ENCODE data around the gene PLXDC2.

PLXDC2 gene

GRCh38 chr10:19857876-19858275 lies 41.6 kb downstream of the PLXDC2 start:
- no peak for DNase-seq (ENCODE audit: low spot score)

- DNase-seq (ENCODE audit: low spot score) = no peak
Observed at GRCh38 chr10:19860107-19860506, 43.9 kb downstream of the PLXDC2 start.

- DNase-seq (ENCODE audit: low spot score) = no peak
Observed at GRCh38 chr10:19862811-19863515, 46.7 kb downstream of the PLXDC2 start.

DNA sequence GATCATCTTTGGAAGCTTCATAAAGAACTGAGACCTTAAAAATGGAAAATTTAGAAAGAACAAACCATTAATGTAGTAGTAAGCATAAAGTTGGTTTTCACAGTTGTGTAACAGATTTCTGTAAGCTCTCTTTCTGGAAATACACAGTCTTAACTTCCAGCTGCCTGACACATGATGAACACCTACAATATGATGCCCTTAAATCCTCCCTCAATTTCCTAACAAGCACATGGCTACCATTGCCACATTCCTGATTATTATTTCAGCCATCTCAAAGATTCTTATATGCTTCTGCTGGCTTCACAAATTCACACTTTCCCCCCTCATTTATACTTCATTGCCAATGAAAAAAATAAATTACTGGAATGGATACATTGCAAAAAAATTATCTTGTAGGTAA lies 49.4 kb downstream of the PLXDC2 start:
- DNase-seq (ENCODE audit: low spot score) = no peak

- DNase-seq (ENCODE audit: low spot score) = no peak
Observed at GRCh38 chr10:19869370-19869769, 53.1 kb downstream of the PLXDC2 start.

GRCh38 chr10:19872504-19873271 lies 56.5 kb downstream of the PLXDC2 start:
- DNase-seq (ENCODE audit: low spot score) = no peak

GRCh38 chr10:19874190-19874589 lies 58.0 kb downstream of the PLXDC2 start:
- DNase-seq (ENCODE audit: low spot score) = no peak

GRCh38 chr10:19874791-19875190 lies 58.6 kb downstream of the PLXDC2 start:
- DNase-seq (ENCODE audit: low spot score) = no peak

DNA sequence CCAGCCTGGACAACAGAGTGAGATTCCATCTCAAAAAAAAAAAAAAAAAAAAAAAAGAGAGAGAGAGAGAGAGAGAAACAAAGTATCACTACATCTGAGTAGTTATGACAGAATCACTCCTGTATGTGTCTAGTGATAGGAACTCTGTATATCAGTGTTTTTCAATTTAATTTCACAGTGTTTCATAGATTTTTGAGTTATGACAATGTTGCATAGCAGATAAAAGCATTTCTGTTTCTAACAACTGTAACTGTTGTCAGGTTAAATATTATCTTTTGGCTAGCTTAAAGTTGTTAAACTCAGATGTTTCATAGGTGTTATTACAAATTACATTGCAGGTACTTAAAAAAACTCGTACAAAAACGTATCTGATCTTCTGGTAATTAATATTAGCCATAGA lies 60.3 kb downstream of the PLXDC2 start:
- DNase-seq (ENCODE audit: low spot score) = no peak

DNA sequence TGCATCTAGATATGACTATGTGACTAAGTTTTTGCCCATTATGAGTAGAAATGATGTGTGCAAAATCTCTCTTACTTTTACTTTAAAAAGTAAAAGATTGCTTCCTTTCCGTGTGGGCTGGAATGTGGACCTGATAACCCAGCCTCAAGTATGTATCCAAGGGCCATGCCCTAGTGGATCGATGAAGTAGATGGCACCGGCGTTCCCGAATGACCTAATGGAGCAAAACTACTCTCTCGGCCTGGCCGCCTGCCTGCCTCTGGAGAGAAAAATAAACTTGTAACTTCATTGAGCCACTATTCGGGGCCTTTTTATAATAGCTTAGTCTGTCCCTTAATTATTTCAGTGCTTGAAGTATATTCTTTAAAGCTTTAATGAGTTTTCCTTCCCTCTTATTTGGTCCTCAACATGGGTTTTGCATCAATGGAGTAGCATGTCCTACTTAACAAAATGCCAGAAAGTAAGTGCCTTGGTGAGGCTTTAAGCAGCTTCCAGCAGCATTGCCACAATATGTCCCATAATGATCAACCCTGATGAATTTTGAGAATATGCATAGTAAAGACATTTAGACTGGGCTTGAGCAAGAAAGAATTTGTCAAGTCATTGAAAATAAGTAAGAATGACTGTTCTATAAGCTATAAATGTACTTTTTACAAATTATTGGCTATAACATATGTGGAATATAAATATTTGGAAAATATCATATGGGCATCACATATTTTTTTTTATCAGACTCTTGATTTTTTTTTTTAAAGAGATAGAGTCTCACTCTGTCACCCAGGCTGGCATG lies 61.4 kb downstream of the PLXDC2 start:
- DNase-seq (ENCODE audit: low spot score) = no peak

- no peak for DNase-seq (ENCODE audit: low spot score)
Observed at GRCh38 chr10:19882621-19883020, 66.4 kb downstream of the PLXDC2 start.

DNA sequence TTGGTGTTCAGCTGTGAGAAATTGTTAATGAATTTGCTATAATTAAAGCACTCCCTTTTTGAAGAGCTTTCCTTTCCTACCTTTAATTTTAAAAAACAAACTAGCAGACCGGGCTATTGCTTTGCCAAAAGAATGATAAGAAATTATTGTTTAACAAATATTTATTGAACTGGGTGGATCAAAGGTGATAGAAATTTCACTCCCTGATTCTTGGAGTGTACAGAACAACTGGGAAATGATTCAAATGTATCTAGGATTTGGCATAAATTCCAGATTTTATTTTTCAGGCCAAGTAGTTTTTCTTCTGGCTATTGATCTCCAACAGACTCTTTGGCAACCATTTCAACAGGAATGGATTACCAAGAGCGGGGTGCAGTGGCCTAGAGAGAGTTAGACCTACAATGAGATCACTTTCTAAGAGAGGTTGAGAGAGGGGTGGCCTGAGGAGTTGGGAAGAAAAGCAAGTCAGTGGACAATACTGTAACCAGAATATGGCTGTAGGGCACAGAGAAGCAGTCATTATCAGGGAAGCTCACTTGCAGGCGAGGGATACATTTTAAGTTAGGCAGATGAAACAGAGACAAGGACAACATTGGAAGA lies 71.9 kb downstream of the PLXDC2 start:
- no peak for DNase-seq (ENCODE audit: low spot score)

DNA sequence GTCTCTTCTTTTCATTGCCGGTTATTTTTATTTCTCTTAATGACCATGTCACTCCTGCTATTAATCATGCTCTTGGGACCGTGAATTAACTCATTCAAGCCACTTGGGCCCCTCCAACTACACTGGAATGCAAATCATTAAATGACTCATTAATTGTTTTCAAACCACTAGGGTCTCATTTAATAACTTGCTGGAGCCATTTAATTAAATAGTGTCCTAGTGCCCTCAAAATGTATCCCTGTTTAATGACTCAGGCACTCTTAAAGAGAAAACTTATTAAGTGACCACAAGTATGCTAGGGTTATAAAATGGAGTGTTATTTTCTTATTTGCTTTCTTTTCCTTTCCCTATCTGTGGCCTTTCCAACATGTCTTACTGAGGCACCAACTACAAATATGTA lies 73.0 kb downstream of the PLXDC2 start:
- no peak for DNase-seq (ENCODE audit: low spot score)

DNA sequence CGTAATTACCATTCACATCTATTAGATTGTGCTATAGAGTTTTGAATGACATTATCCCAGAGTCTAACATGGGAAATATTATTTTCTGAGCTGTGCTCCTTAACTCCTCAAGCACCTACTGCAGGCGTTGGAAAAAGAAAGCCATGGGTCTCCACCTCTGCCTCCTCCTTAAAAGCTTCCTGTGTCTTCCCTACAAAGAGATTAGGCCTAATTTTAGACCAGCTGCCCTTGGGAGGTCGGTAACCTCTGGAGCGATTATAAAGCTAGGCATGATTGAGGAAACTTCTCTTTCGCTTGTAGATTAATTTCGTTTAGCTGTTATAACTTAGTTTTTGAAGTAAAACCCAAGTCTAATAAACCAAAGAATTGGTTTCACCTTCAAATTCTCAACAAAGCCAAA lies 75.2 kb downstream of the PLXDC2 start:
- no peak for DNase-seq (ENCODE audit: low spot score)

DNA sequence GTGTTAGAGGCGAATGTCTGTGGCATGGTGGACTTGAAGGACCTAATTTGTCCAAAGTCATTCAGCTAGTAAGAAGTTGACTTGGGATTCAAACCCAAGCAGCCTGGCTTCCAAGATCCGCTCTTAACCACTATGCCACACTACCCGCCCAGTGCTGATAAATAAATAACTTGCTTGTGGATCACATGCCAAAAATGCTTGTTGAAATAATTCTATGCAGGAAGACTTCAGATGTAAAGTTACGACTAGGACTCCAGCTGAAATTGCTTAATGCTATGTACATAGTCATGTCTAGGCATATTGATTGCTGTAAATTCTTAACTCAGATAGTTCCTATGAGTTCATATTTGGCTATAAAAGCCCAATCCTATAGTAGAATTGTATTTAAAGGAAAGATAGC lies 76.0 kb downstream of the PLXDC2 start:
- DNase-seq (ENCODE audit: low spot score) = no peak

DNA sequence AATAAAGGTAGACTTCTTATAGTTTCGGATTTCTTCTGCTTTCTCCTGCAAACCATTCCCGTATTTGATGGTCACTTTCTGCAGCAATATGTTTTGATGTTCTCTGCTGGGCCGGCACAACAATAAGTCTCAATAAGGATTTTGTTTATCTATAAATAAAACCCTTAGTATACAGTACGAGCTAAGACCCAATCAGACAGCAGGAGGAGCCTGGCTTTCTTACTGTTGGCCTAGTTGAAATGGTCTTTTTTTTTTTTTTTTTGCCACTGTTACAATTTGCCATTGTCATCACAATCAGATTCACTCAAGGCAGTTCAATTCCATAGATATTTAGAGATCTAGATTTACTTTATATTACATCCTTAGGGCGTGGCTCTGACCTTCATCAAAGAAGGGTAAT lies 76.4 kb downstream of the PLXDC2 start:
- DNase-seq (ENCODE audit: low spot score) = no peak

DNA sequence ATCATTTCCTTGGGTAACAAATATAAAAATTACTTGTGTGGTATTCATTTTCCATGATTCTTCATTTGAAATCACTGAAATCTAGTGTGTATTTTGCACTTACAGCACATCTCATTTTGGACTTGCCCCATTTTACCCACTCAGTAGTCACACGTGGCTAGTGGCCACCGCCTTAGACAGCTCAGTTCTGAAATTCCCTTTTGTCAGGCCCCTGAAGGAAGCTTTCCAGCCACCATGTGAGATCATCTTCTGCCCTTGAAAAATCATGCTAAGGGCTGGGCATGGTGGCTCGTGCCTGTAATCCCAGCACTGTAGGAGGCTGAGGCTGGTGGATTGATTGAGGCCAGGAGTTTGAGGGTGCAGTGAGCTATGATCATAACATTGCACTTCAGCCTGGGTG lies 79.3 kb downstream of the PLXDC2 start:
- no peak for DNase-seq (ENCODE audit: low spot score)

DNA sequence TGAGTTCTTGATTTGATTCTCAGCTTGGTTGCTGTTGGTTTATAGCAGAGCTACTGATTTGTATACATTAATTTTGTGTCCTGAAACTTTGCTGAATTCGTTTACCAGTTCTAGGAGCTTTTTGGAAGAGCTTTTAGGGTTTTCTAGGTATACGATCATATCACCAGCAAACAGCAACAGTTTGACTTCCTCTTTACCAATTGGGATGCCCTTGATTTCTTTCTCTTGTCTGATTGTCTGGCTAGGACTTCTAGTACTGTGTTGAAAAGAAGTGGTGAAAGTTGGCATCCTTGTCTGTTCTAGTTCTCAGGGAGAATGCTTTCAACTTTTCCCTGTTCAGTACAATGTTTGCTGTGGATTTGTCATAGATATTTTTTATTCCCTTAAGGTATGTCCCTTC lies 86.2 kb downstream of the PLXDC2 start:
- no peak for DNase-seq (ENCODE audit: low spot score)

DNA sequence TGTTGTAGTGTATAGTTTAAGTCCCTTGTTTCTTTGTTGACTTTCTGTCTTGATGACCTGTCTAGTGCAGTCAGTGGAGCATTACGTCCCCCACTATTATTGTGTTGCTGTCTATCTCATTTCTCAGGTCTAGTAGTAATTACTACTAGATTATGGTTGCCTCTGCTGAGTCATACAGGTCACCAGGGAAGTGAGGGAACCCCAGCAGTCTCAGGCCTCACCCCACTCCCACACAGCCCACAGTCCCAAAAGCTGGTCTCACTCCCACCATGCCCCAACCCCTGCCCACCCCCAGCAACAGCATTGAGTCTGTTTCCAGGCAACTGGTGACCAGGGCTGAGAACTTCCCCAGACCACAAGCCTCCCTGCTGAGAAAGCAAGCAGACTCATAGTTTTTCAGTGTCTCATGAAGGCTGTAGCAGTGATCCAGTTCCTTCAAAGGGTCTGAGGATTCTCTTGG lies 88.0 kb downstream of the PLXDC2 start:
- DNase-seq (ENCODE audit: low spot score) = no peak

GRCh38 chr10:19906108-19906791 lies 90.0 kb downstream of the PLXDC2 start:
- DNase-seq (ENCODE audit: low spot score) = no peak

DNA sequence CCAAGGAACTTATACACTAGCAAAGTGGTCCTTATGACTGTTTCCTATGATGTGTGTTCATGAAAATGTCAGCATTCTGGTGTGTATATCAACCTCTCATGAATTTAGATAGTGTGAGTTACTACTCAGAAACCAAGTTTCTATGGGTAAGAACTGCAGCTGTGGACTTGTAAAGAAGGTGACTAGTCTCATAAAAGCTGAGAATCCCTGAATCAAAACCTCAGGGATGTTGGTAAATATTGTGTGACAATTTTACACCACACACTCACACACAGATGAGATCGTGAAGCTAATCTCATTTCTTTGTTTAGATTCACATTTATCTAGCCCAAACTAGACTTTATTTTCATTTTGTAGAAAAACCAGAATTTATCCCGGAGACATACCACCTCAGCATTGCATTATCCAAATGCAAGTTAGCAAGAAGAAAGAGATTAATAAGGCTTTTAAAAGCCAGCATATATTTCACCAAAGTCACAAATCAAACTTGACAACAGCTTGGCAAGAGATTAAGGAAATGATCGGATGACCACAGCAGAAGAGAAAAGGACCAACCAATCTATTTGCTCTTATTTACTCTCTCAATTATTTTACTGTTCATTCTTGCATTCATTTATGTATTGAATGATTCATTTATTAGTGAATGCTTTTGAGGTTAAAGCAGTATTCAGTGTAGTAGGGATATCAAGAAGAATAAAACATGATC lies 92.9 kb downstream of the PLXDC2 start:
- DNase-seq (ENCODE audit: low spot score) = no peak

Measured in iPS-NIHi11 (cell line).